HepG2 (cell line): ENCODE data around the gene MYOM1. TPM values are rescaled to one million over a fixed set of nuclear protein-coding genes. Genes with fewer than 3 reads are reported as not detected.

ENCODE experiments used
- ADNP ChIP-seq: sonication (generic); formaldehyde crosslinking; IDR thresholded peaks from 2 replicates; pipeline ENCODE4 v1.4.0; 2020; ENCODE audit warnings: missing genetic modification reagents
- AHR ChIP-seq: IDR thresholded peaks from 2 replicates; pipeline ENCODE4 v1.6.1; 2018; ENCODE audit warnings: missing genetic modification reagents, missing compliant biosample characterization
- ATF6 ChIP-seq: sonication (generic); formaldehyde crosslinking; conservative IDR thresholded peaks from 2 replicates; pipeline ENCODE4 v1.4.0; 2020; ENCODE audit warnings: missing genetic modification reagents
- FOXP1 ChIP-seq, 2 experiments: fragments of 450-650 bp in 1 of 2; IDR thresholded peaks; 2 replicates each; pipeline ENCODE4 v1.6.1; 2017 to 2018; ENCODE audit warnings: antibody characterized with exemption in 1 of 2
- MLX ChIP-seq: IDR thresholded peaks from 2 replicates; pipeline ENCODE4 v1.6.1; 2016
- MYNN ChIP-seq: sonication (generic); formaldehyde crosslinking; IDR thresholded peaks from 2 replicates; pipeline ENCODE4 v1.4.0; 2020; ENCODE audit warnings: mild to moderate bottlenecking, low read depth, missing genetic modification reagents
- PAF1 ChIP-seq: IDR thresholded peaks from 2 replicates; pipeline ENCODE4 v1.6.1; 2016; ENCODE audit warnings: missing genetic modification reagents, missing compliant biosample characterization
- PAXIP1 ChIP-seq: sonication (generic); formaldehyde crosslinking; conservative IDR thresholded peaks from 2 replicates; pipeline ENCODE4 v1.4.0; 2020; ENCODE audit warnings: mild to moderate bottlenecking, missing genetic modification reagents, moderate library complexity
- PHF21A ChIP-seq: sonication (generic); formaldehyde crosslinking; IDR thresholded peaks from 2 replicates; pipeline ENCODE4 v1.5.0; 2020; ENCODE audit warnings: mild to moderate bottlenecking, missing genetic modification reagents
- SNAPC4 ChIP-seq: sonication (generic); formaldehyde crosslinking; IDR thresholded peaks from 2 replicates; pipeline ENCODE4 v1.4.0; 2020; ENCODE audit warnings: mild to moderate bottlenecking, missing genetic modification reagents
- SPEN ChIP-seq: sonication (generic); formaldehyde crosslinking; IDR thresholded peaks from 2 replicates; pipeline ENCODE4 v1.5.1; 2020; ENCODE audit warnings: low read depth, mild to moderate bottlenecking, missing genetic modification reagents
- ZNF225 ChIP-seq: sonication (generic); formaldehyde crosslinking; IDR thresholded peaks from 2 replicates; pipeline ENCODE4 v1.4.0; 2020; ENCODE audit warnings: mild to moderate bottlenecking, missing genetic modification reagents
- ZNF280D ChIP-seq: sonication (generic); formaldehyde crosslinking; IDR thresholded peaks from 2 replicates; pipeline ENCODE4 v1.5.1; 2020; ENCODE audit warnings: mild to moderate bottlenecking, missing genetic modification reagents
- ZNF768 ChIP-seq: sonication (generic); formaldehyde crosslinking; IDR thresholded peaks from 2 replicates; pipeline ENCODE4 v1.4.0; 2020; ENCODE audit warnings: missing genetic modification reagents
- polyA plus RNA-seq, 8 experiments: library from polyadenylated mRNA; depleted of rRNA in 3 of 8; stranded (reverse) in 7 of 8; unstranded in 1 of 8; fragments of >200 nt; fragmentation: Illumina TruSeq in 4 of 8; extraction: Trizol in 4 of 8; gene quantifications; 2 replicates each; pipeline versions ENCODE4 v1.2.1 to v1.2.3, GENCODE V29; 2011 to 2016; ENCODE audit warnings: low read depth in 4 of 8, missing spikeins in 1 of 8, mixed read lengths in 1 of 8; ENCODE audit not compliant: insufficient read depth in 1 of 8
- total RNA-seq, 5 experiments: library from RNA; depleted of rRNA; stranded (reverse); fragments of >200 nt; fragmentation: Illumina TruSeq; extraction: Trizol; gene quantifications; 2 replicates each; pipeline ENCODE4 v1.2.3, GENCODE V29; 2016; ENCODE audit warnings: low read depth in 1 of 5

MYOM1 gene
- total and polyA plus RNA-seq, 2 of the 13 experiments (the other 11 are each of a cell fraction or from before 2014, with no cell fraction given), result 0.46 to 0.98 TPM

- TF ChIP-seq SNAPC4 (CRISPR knock-in tag) (no peak), PAXIP1 (CRISPR knock-in tag) (peak; percentile 60), PHF21A (CRISPR knock-in tag) (peak; percentile 42; the same call in 1 of the 2 replicates), ADNP (CRISPR knock-in tag) (no peak), FOXP1 (IDR thresholded peaks at IDR 0.05) (no peak), FOXP1 (CRISPR knock-in tag; IDR thresholded peaks at IDR 0.05) (no peak), SPEN (CRISPR knock-in tag) (0 out of 2 replicates have a peak, but pooled peaks have one; percentile 31), ZNF280D (CRISPR knock-in tag) (peak; percentile 49; the same call in 1 of the 2 replicates), ZNF768 (CRISPR knock-in tag) (0 out of 2 replicates have a peak, but pooled peaks have one; percentile 35), MLX (CRISPR knock-in tag) (no peak; the same call in 1 of the 2 replicates), PAF1 (CRISPR knock-in tag) (no peak), MYNN (CRISPR knock-in tag) (no peak), ATF6 (no peak), ZNF225 (CRISPR knock-in tag) (no peak), AHR (CRISPR knock-in tag) (0 out of 2 replicates have a peak, but pooled peaks have one; percentile 56)
Observed at GRCh38 chr18:3245853-3246634, 26.3 kb upstream of the MYOM1 start (continued).
